ENCODE data around the gene LIN28B.

LIN28B gene, protein sequence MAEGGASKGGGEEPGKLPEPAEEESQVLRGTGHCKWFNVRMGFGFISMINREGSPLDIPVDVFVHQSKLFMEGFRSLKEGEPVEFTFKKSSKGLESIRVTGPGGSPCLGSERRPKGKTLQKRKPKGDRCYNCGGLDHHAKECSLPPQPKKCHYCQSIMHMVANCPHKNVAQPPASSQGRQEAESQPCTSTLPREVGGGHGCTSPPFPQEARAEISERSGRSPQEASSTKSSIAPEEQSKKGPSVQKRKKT

DNA sequence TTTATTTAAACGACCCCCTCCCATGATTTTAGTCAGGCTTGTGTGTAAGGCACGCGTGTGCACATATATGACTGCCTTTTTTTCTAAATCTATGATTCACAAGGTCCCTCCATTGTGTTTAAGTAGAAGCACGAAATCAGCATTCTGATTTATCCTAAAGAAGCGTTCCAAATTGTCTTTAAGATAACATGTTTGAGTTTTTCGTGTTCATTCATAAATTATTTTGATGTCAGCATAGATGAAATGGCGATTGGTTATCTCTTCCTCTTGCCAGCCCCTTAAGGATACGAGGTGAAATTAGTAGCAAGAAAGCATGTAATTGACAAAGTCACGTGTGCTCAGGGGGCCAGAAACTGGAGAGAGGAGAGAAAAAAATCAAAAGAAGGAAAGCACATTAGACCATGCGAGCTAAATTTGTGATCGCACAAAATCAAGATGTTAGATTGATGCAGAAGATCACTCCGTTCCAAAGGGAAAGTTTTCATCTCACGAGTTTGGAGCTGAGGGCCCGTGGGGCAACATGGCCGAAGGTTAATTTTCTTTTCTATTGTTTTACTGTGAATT lies at the start of gene LIN28B:
Gene LIN28B, plus strand, starts transcription at position 377 of the 564 bp plus-strand sequence. Its CDS starts 144 bp downstream, at position 521.
- TF ChIP-seq, protein P1, sequence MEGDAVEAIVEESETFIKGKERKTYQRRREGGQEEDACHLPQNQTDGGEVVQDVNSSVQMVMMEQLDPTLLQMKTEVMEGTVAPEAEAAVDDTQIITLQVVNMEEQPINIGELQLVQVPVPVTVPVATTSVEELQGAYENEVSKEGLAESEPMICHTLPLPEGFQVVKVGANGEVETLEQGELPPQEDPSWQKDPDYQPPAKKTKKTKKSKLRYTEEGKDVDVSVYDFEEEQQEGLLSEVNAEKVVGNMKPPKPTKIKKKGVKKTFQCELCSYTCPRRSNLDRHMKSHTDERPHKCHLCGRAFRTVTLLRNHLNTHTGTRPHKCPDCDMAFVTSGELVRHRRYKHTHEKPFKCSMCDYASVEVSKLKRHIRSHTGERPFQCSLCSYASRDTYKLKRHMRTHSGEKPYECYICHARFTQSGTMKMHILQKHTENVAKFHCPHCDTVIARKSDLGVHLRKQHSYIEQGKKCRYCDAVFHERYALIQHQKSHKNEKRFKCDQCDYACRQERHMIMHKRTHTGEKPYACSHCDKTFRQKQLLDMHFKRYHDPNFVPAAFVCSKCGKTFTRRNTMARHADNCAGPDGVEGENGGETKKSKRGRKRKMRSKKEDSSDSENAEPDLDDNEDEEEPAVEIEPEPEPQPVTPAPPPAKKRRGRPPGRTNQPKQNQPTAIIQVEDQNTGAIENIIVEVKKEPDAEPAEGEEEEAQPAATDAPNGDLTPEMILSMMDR (IDR thresholded peaks at IDR 0.05; ENCODE audit: extremely low read depth, missing control alignments): no peak

DNA sequence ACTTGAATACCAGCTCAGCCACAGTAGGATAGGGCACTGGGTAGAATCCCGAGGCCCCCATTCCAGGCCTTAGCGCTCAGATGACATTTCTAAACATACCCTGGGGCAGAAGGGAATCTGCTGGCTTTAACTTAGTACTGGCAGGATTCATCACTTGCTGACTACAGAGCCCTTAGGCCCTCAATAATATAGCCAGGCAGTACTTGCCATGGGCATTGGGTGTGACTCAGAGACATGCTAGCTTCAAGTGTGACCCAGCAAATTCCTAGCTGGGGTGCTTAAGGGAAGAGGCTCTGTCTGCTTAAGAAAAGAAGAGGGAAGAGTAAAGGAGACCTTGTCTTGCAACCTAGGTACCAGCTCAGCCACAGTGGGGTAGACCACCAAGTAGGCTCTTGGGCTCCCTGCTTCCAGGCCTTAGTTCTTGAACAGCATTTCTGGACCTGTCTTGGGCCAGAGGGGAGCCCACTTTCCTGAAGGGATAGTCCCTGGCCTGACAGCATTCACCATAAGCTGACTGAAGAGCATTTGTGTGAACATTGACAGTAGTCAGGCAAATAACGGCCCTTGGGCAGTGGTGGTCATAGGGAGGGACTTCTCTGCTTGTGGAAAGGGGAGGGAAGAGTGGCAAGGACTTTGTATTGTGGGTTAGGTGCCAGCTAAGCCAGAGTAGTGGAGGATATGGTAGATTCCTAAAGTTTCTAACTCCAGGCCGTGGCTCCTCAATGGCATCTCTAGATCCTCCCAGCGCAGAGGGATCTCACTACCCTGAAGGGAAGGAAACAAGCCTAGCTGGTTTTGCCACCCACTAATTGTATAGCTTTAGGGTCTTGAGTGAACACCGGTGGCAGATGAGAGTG lies 48.6 kb upstream of the LIN28B start:
- no peak for DNase-seq (ENCODE audit: low spot score)
- TF ChIP-seq, protein P1 (IDR thresholded peaks at IDR 0.05; ENCODE audit: extremely low read depth, missing control alignments): no peak

More for the DNA sequence above, at the start of gene LIN28B:
- no peak for DNase-seq (ENCODE audit: low spot score)

DNA sequence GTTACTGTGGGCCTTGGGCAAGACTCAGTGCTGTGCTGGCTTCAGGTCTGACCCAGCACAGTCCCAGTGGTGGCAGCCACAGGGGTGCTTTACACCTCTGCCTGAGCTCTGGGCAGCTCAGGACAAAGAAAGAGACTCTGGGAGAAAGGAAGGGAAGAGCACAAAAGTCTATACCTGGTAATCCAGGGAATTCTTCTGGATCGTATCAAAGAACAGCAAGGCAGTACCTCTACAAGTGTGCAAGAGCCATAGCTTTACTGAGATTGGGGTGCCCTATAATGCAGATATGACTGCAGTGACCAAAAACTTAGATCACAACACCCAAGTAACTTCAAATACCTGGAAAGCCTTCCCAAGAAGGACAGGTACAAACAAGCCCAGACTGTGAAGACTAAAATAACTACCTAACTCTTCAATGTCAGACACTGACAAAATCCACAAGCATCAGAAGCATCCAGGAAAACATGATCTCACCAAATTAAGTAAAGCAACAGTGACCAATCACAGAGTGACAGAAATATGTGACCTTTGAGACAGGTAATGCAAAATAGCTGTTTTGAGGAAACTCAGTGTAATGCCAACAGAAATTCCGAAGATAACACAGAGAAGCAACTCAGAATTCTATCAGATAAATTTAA lies 47.9 kb upstream of the LIN28B start:
- TF ChIP-seq, protein P1 (IDR thresholded peaks at IDR 0.05; ENCODE audit: extremely low read depth, missing control alignments): no peak
- DNase-seq (ENCODE audit: low spot score): no peak

DNA sequence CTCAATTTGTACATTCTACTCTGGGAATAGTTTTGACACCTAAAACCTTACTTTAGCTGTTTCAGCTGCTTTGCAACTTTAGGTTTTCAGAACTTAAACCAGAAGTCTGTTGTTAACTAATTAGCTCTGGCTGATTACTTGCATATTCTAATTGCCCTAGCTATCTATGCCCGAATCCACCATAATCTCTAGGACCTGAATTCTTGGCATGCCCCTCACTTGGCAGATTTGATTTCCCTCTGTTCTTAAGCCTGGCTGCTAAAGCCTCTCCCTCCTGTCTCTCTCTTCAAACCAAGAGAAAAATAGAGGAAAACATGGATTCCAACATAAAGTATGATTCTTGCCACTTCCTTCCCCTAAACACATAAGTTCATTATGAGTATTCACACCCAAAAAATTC lies 35.0 kb upstream of the LIN28B start:
- no peak for DNase-seq (ENCODE audit: low spot score)
- TF ChIP-seq, protein P1 (IDR thresholded peaks at IDR 0.05; ENCODE audit: extremely low read depth, missing control alignments): no peak

DNA sequence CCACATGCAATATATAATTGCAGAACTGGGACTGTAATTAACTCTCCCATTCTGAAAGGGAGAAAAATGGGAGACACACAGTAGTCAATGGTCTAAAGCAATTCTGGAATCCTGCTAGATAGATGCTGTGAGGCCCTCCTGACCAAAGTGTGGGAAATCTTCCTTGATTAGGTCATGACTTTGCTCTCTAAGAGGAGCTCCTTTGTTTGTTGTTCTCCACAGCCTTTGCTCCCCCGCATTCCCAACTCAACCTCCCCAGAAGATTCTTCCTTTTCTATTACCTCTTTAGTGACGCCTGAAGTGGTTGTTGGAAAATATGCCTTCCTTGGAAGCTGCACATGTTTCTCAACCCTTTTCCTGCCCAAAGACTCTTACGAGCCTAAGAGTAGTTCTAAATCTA lies 28.8 kb upstream of the LIN28B start:
- DNase-seq (ENCODE audit: low spot score): no peak
- TF ChIP-seq, protein P1 (IDR thresholded peaks at IDR 0.05; ENCODE audit: extremely low read depth, missing control alignments): no peak

DNA sequence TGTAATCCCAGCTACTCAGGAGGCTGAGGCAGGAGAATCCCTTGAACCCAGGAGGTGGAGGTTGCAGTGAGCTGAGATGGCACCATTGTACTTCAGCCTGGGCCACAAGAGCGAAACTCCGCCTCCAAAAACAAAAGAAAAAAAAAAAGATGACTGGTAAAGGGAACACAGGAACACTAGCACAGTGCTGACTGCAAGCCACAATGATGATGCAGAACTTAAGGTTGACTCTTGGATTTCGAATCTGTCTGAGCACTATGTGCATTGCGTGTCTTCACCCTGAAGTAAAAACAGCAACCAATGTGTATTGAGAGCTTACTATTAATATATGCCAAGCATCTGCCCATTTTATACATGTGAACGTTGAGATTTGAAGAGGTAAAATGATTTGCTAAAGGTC lies 27.6 kb upstream of the LIN28B start:
- TF ChIP-seq, protein P1 (IDR thresholded peaks at IDR 0.05; ENCODE audit: extremely low read depth, missing control alignments): no peak
- DNase-seq (ENCODE audit: low spot score): no peak
